Activated naive CD4-positive, alpha-beta T cell treated with anti-CD3 and anti-CD28 coated beads, Interleukin-2, amount 50 U/mL, for 24 hours (primary cell): ENCODE results near the gene IL36G.

Source experiments
- H3K27ac Mint-ChIP-seq: one replicate; pipeline ENCODE4 v1.8.0; 2021; ENCODE audit warnings: mild to moderate bottlenecking, mixed read lengths
- H3K27me3 Mint-ChIP-seq: one replicate; pipeline ENCODE4 v1.8.0; 2021; ENCODE audit warnings: mixed read lengths
- H3K36me3 Mint-ChIP-seq: one replicate; pipeline ENCODE4 v1.8.0; 2021; ENCODE audit warnings: mixed read lengths
- H3K4me1 Mint-ChIP-seq: one replicate; pipeline ENCODE4 v1.8.0; 2021; ENCODE audit warnings: mixed read lengths
- H3K4me3 Mint-ChIP-seq: one replicate; pipeline ENCODE4 v1.8.0; 2021; ENCODE audit warnings: mild to moderate bottlenecking, mixed read lengths
- H3K9me3 Mint-ChIP-seq: one replicate; pipeline ENCODE4 v1.8.0; 2021; ENCODE audit warnings: mixed read lengths

Gene IL36G

DNA sequence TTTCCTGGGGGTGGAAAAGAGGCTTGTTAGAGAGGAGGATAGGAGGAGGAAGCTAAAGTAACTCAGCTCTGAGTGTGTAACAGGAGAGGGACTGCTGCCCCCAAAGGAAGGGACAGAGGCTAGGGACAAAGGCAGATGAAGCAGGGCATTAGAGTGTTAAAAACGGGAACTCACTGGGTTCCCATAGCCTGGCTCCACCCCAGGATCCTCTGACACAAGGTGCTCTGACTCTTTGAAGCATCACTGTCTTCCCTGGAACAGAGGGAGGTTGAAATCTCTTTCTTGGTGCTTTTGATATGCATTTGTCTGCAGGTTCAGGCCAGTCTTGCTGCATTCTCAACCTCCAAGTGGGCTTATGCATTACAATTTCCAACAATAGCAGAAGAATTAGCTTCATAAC lies 50.3 kb downstream of the IL36G start:
- H3K27ac Mint-ChIP-seq = no peak overlapping the region
- H3K4me1 Mint-ChIP-seq = no peaks in the 10 kb centered on the region
- no peaks in the 10 kb centered on the region for H3K27me3 Mint-ChIP-seq
- H3K4me3 Mint-ChIP-seq = no peak overlapping the region
- H3K36me3 Mint-ChIP-seq = no peaks in the 10 kb centered on the region
- H3K9me3 Mint-ChIP-seq = no peaks in the 10 kb centered on the region

GRCh38 chr2:113032737-113033136 lies 54.9 kb downstream of the IL36G start:
- peaks cover 3% of the 10 kb centered on the region for H3K4me1 Mint-ChIP-seq
- no peaks in the 10 kb centered on the region for H3K27me3 Mint-ChIP-seq
- H3K4me3 Mint-ChIP-seq = no peak overlapping the region
- no peak overlapping the region for H3K27ac Mint-ChIP-seq
- H3K36me3 Mint-ChIP-seq = no peaks in the 10 kb centered on the region
- H3K9me3 Mint-ChIP-seq = no peaks in the 10 kb centered on the region

GRCh38 chr2:113034016-113034415 lies 56.2 kb downstream of the IL36G start:
- Mint-ChIP-seq H3K27me3 (no peaks in the 10 kb centered on the region), H3K36me3 (no peaks in the 10 kb centered on the region), H3K9me3 (no peaks in the 10 kb centered on the region), H3K4me3 (no peak overlapping the region), H3K4me1 (peaks cover 3% of the 10 kb centered on the region), H3K27ac (no peak overlapping the region)
